HCT116 (cell line): ENCODE measurements around the gene BLTP3B. TPM values are rescaled to one million over a fixed set of nuclear protein-coding genes. Genes with fewer than 3 reads are reported as not detected.

Source experiments
- ATAC-seq: fragments of 200-7000 bp; cut with Tn5 transposase; 2 replicates; pipeline ENCODE4 v1.9.1; 2020; ENCODE audit warnings: mild to moderate bottlenecking, moderate library complexity
- BruUV-seq: library from RNA; stranded (reverse); fragments of 400-500 nt; replicated peaks from 2 replicates; lab custom pipeline; 2021; lab: Mats Ljungman, UMichigan
- CTCF ChIA-PET: fragments of 300-600 bp; sonication (Branson Sonifier 250); formaldehyde crosslinking; loops from one replicate; lab custom pipeline; 2021; ENCODE audit warnings: antibody characterized with exemption; lab: Charles Lee
- POLR2A ChIA-PET: fragments of 300-600, 350-600 bp; sonication (Branson Sonifier 250); formaldehyde crosslinking; loops from one replicate; lab custom pipeline; 2021; ENCODE audit warnings: antibody characterized with exemption; lab: Charles Lee
- RAD21 ChIA-PET, 2 experiments: fragments of 300-600 bp; sonication (Branson Sonifier 250); formaldehyde crosslinking; loops; one replicate each; lab custom pipeline; 2023; ENCODE audit warnings: low total read pairs in 2 of 2; ENCODE audit not compliant: uncharacterized antibody in 2 of 2, unreplicated experiment in 2 of 2, low non-redundant PET in 1 of 2; lab: Charles Lee
- DNase-seq: peaks from one replicate; pipeline ENCODE4 v3.0.0-alpha.2; 2010; ENCODE audit warnings: low read depth, low spot score
- H2AFZ ChIP-seq: fragments of 200-600 bp; shearing (Covaris generic), sonication (generic); 2 replicates; pipeline ENCODE4 v1.6.1; 2017; ENCODE audit warnings: low read depth, mixed run types, mixed read lengths, antibody characterized with exemption, low read length; ENCODE audit not compliant: poor library complexity, severe bottlenecking
- H3K27ac ChIP-seq: 2 replicates; pipeline ENCODE4 v1.5.1; 2012; ENCODE audit warnings: low read depth, low read length
- H3K27me3 ChIP-seq: fragments of 200-600 bp; sonication (generic); 2 replicates; pipeline ENCODE4 v1.6.1; 2016; ENCODE audit warnings: mixed run types, low read length, mixed read lengths; ENCODE audit not compliant: insufficient read depth
- H3K36me3 ChIP-seq, 2 experiments: fragments of 200-500 bp in 1 of 2; fragments of 200-600 bp in 1 of 2; sonication (Bioruptor generic) in 1 of 2; sonication (generic) in 1 of 2; 2 replicates each; pipeline versions ENCODE4 v1.5.1 to v1.6.1; 2014 to 2016; ENCODE audit warnings: low read length in 2 of 2, inconsistent platforms in 1 of 2, mixed read lengths in 1 of 2, mixed run types in 1 of 2; ENCODE audit not compliant: insufficient read depth in 2 of 2, control insufficient read depth in 1 of 2
- H3K4me1 ChIP-seq, 2 experiments: fragments of 200-600 bp in 1 of 2; sonication (generic) in 1 of 2; 2 replicates each; pipeline versions ENCODE4 v1.5.1 to v1.6.1; 2012 to 2017; ENCODE audit warnings: low read length in 2 of 2, inconsistent platforms in 1 of 2, mild to moderate bottlenecking in 1 of 2, mixed read lengths in 1 of 2, mixed run types in 1 of 2, moderate library complexity in 1 of 2; ENCODE audit not compliant: insufficient read depth in 2 of 2, control insufficient read depth in 1 of 2
- H3K4me2 ChIP-seq: fragments of 200-600 bp; sonication (generic); 2 replicates; pipeline ENCODE4 v1.6.1; 2017; ENCODE audit warnings: mixed run types, low read length, mixed read lengths
- H3K4me3 ChIP-seq, 2 experiments: fragments of 200-600 bp in 1 of 2; sonication (generic) in 1 of 2; replicated peaks in 1 of 2; 2 replicates each; pipeline ENCODE4 v1.5.1; 2011 to 2016; ENCODE audit warnings: low read length in 2 of 2, control low read depth in 1 of 2, low read depth in 1 of 2, mild to moderate bottlenecking in 1 of 2, mixed read lengths in 1 of 2, mixed run types in 1 of 2
- H3K79me2 ChIP-seq: fragments of 200-600 bp; sonication (generic); 2 replicates; pipeline ENCODE4 v1.6.1; 2017; ENCODE audit warnings: mild to moderate bottlenecking, mixed run types, low read length, moderate library complexity, mixed read lengths; ENCODE audit not compliant: insufficient read depth
- H3K9ac ChIP-seq: fragments of 200-600 bp; sonication (generic); 2 replicates; pipeline ENCODE4 v1.6.1; 2016; ENCODE audit warnings: low read length, mixed read lengths
- H3K9me2 ChIP-seq: fragments of 200-600 bp; sonication (generic), shearing (Covaris generic); 2 replicates; pipeline ENCODE4 v1.6.1; 2017; ENCODE audit warnings: mixed run types, mild to moderate bottlenecking, moderate library complexity; ENCODE audit not compliant: insufficient read depth
- H3K9me3 ChIP-seq, 2 experiments: fragments of 200-500 bp in 1 of 2; fragments of 200-600 bp in 1 of 2; sonication (Bioruptor generic) in 1 of 2; sonication (generic) in 1 of 2; 2 replicates each; pipeline ENCODE4 v1.6.1; 2014 to 2017; ENCODE audit warnings: low read length in 2 of 2, mixed read lengths in 2 of 2, inconsistent platforms in 1 of 2, low read depth in 1 of 2, mild to moderate bottlenecking in 1 of 2, mixed run types in 1 of 2, moderate library complexity in 1 of 2; ENCODE audit not compliant: control insufficient read depth in 1 of 2, insufficient read depth in 1 of 2
- H4K20me1 ChIP-seq: fragments of 200-600 bp; sonication (generic), shearing (Covaris generic); 2 replicates; pipeline ENCODE4 v1.6.1; 2017; ENCODE audit warnings: mixed run types, mild to moderate bottlenecking, moderate library complexity; ENCODE audit not compliant: insufficient read depth
- CBX3 ChIP-seq: IDR thresholded peaks from 2 replicates; pipeline ENCODE4 v1.6.1; 2012; ENCODE audit warnings: low read depth
- CTCF ChIP-seq, 3 experiments: fragments of 200-600 bp in 1 of 3; sonication (generic) in 1 of 3; IDR thresholded peaks in 2 of 3; conservative IDR thresholded peaks in 1 of 3; 2 replicates each; pipeline ENCODE4 v1.5.1; 2012 to 2017; ENCODE audit warnings: low read depth in 2 of 3, low read length in 2 of 3, antibody characterized with exemption in 1 of 3, borderline replicate concordance in 1 of 3, control low read depth in 1 of 3, mild to moderate bottlenecking in 1 of 3, mixed read lengths in 1 of 3, mixed run types in 1 of 3, moderate library complexity in 1 of 3; ENCODE audit not compliant: insufficient read depth in 1 of 3
- MAX ChIP-seq: IDR thresholded peaks from 2 replicates; pipeline ENCODE4 v1.6.1; 2012
- POLR2AphosphoS5 ChIP-seq: IDR thresholded peaks from 2 replicates; pipeline ENCODE4 v1.6.1; 2011; ENCODE audit warnings: mild to moderate bottlenecking, low read depth, low read length, moderate library complexity
- YY1 ChIP-seq: IDR thresholded peaks from 2 replicates; pipeline ENCODE4 v1.6.1; 2011; ENCODE audit warnings: low read length, low read depth, moderate library complexity, mild to moderate bottlenecking; ENCODE audit not compliant: insufficient replicate concordance; ENCODE audit errors: extremely low read depth
- intact Hi-C: fragments of 100-400 bp; cut with micrococcal nuclease; formaldehyde crosslinking; loops from 2 replicates; pipeline ENCODE4 v1.10.0; 2022
- total RNA-seq: library from RNA; stranded (reverse); gene quantifications from one replicate; pipeline ENCODE4 v1.2.1, GENCODE V29; 2021; ENCODE audit not compliant: unreplicated experiment

The BLTP3B gene
- total RNA-seq, 1 experiment from 2014 or later = 24.5 TPM

GRCh38 chr12:100163416-100164152, 20.9 kb upstream of the BLTP3B start:
- H3K27me3 ChIP-seq = no peaks in the 10 kb centered on the region
- BruUV-seq = no TSS peak
- H3K36me3 ChIP-seq = no peaks in the 10 kb centered on the region
- H3K27ac ChIP-seq = no peak overlapping the region
- ChIA-PET RAD21 (interaction anchor here in 1 of 2 experiments (0.7 kb wide), 1 partner anchor 159 kb away, joined by 3 read pairs; no protein-coding TSS in a partner anchor), POLR2A (no interaction called here), CTCF (interaction anchor here (4.1 kb wide), 1 partner anchor 9 kb away, joined by 18 read pairs; no protein-coding TSS in a partner anchor)
- no peaks in the 10 kb centered on the region for H3K9me3 ChIP-seq
- peak overlapping the region; percentile 76 for H3K4me2 ChIP-seq
- H2AFZ ChIP-seq = no peak overlapping the region
- TF ChIP-seq CTCF (IDR thresholded peaks at IDR 0.05 in 2 of 3, conservative IDR thresholded peaks at IDR 0.05 in 1 of 3; ENCODE audit: borderline replicate concordance in 1 of 3, insufficient read depth in 1 of 3, low read depth in 2 of 3, low read length in 2 of 3) (peak in 2 of 3 experiments; percentile 22 to 24; a peak in 2 of 6 replicates), CBX3 (peak; percentile 74; the same call in 1 of the 2 replicates), POLR2AphosphoS5 (peak; percentile 61), MAX (peak; percentile 63), YY1 (no peak)
- H4K20me1 ChIP-seq = no peaks in the 10 kb centered on the region
- no peaks in the 10 kb centered on the region for H3K79me2 ChIP-seq
- no peaks in the 10 kb centered on the region for H3K9me2 ChIP-seq
- peaks cover 4 to 13% of the 10 kb centered on the region in 2 experiments for H3K4me1 ChIP-seq
- H3K9ac ChIP-seq = peak overlapping the region; percentile 30; the same call in 1 of the 2 replicates
- DNase-seq (peak; percentile 64), ATAC-seq (peak; percentile 100)
- intact Hi-C loops = no loop called here
- H3K4me3 ChIP-seq = peak overlapping the region; percentile 8 to 48; a peak in 3 of 4 replicates
